ENCODE measurements around the gene RAMP3. TPM values are rescaled to one million over a fixed set of nuclear protein-coding genes. Genes with fewer than 3 reads are reported as not detected.
A peak's percentile ranks its signal among the peaks of the same experiment; 100 is the strongest.
"Not testable (repeated sequence)": the region's sequence is repeated elsewhere in the genome, so short reads cannot be mapped to it uniquely, and the experiment has no call there.

The RAMP3 gene
- total RNA-seq, 2 experiments from 2014 or later = not detected

DNA sequence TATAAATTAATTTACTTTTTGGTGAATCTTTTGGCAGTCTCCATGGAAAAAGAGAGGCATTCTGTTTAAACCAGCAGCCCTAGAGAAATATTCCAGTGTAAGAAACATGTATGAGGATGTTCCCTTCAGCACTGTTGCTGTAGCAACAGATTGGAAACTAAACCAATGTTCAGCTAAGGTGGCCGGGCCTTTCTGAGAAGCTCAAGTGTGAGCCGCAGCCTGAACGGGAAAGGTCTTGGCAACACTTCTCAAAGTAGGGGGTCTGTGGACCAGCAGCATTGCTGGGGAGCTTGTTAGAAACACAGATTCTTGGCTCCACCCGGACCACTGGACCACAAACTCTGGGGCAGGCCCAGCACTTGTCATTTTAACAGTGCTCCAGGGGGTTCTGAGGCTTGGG, 36.2 kb downstream of the RAMP3 start:
- no peaks in the 10 kb centered on the region for H3K36me3 Mint-ChIP-seq
- H3K4me1 Mint-ChIP-seq (ENCODE audit: low read depth) = peaks cover 26% of the 10 kb centered on the region
- H3K9me3 Mint-ChIP-seq = peaks cover 4% of the 10 kb centered on the region
- intact Hi-C loops (cut with micrococcal nuclease) = no loop called here
- POLR2A ChIA-PET = no interaction called here
- no peak for DNase-seq
- CTCF ChIA-PET = no interaction called here
- no peak overlapping the region for H3K4me3 Mint-ChIP-seq
- H3K27ac Mint-ChIP-seq = no peak overlapping the region
- H3K27me3 Mint-ChIP-seq = peaks cover 33% of the 10 kb centered on the region

DNA sequence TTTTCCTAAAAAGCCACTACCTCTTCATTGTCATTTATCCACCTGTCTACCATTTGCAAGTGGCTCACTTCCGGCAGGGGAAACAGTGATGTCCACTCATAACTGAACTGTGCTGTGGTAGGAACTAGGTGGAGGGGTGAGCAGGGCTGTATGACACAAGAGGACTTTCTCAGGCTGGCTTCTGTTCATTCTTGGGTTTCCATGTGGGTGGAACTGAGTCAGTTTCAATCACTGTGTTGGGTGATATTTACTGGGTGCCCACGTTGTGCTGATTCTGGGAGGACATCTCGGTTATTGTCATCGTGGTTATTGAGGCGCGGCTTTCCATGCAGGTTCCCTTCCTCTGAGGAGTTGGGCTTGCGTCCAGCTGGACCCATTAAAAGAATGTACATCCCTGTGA, 38.8 kb downstream of the RAMP3 start:
- CTCF ChIA-PET = interaction anchor here (1.1 kb wide), 1 partner anchor 62 kb away, joined by 3 read pairs; no protein-coding TSS in a partner anchor
- H3K9me3 Mint-ChIP-seq = peaks cover 4% of the 10 kb centered on the region
- POLR2A ChIA-PET = no interaction called here
- H3K4me1 Mint-ChIP-seq (ENCODE audit: low read depth) = peaks cover 35% of the 10 kb centered on the region
- peaks cover 34% of the 10 kb centered on the region for H3K27me3 Mint-ChIP-seq
- no peaks in the 10 kb centered on the region for H3K36me3 Mint-ChIP-seq
- DNase-seq = peak; percentile 87
- no peak overlapping the region for H3K4me3 Mint-ChIP-seq
- H3K27ac Mint-ChIP-seq = no peak overlapping the region
- intact Hi-C loops (cut with micrococcal nuclease) = loop anchor here (1.0 to 5.0 kb wide), 2 partner anchors 8 to 351 kb away; no protein-coding TSS in a partner anchor

- DNase-seq = no peak
- peaks cover 25% of the 10 kb centered on the region for H3K27me3 Mint-ChIP-seq
- ChIA-PET CTCF (no interaction called here), POLR2A (interaction anchor here (0.6 kb wide), 2 partner anchors 11 to 86 kb away, joined by 4 to 5 read pairs; partner anchors contain the start of gene TBRG4)
- no peaks in the 10 kb centered on the region for H3K36me3 Mint-ChIP-seq
- peaks cover 33% of the 10 kb centered on the region for H3K4me1 Mint-ChIP-seq (ENCODE audit: low read depth)
- no peak overlapping the region for H3K4me3 Mint-ChIP-seq
- peaks cover 3% of the 10 kb centered on the region for H3K9me3 Mint-ChIP-seq
- no peak overlapping the region for H3K27ac Mint-ChIP-seq
- intact Hi-C loops (cut with micrococcal nuclease) = loop anchor here (5.0 kb wide), 1 partner anchor 350 kb away; no protein-coding TSS in a partner anchor
Observed at GRCh38 chr7:45197461-45197860, 39.9 kb downstream of the RAMP3 start.

DNA sequence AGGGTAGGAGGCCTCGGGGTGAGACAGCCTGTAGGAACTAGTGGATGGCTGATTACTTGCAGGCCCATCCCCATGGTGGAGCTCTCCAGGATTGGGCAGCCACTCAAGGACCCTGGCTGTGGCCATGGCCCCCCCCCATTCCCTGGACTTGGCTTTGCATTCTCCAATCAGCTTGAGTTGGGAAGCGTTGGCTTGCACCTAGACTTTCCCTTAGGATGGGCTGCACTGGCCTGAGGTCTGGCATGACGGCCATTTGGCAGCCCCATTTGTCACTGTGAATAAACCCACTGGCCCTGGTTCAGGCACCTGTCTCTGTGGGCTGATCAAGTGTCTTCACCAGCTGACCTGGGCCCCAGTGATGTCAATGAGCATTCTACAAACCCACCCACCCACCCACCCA, 41.4 kb downstream of the RAMP3 start:
- H3K27me3 Mint-ChIP-seq = peaks cover 19% of the 10 kb centered on the region
- peaks cover 38% of the 10 kb centered on the region for H3K4me1 Mint-ChIP-seq (ENCODE audit: low read depth)
- DNase-seq = no peak
- ChIA-PET POLR2A (no interaction called here), CTCF (no interaction called here)
- H3K4me3 Mint-ChIP-seq = no peak overlapping the region
- intact Hi-C loops (cut with micrococcal nuclease) = loop anchor here (5.0 kb wide), 1 partner anchor 348 kb away; no protein-coding TSS in a partner anchor
- no peaks in the 10 kb centered on the region for H3K9me3 Mint-ChIP-seq
- no peaks in the 10 kb centered on the region for H3K36me3 Mint-ChIP-seq
- H3K27ac Mint-ChIP-seq = no peak overlapping the region

DNA sequence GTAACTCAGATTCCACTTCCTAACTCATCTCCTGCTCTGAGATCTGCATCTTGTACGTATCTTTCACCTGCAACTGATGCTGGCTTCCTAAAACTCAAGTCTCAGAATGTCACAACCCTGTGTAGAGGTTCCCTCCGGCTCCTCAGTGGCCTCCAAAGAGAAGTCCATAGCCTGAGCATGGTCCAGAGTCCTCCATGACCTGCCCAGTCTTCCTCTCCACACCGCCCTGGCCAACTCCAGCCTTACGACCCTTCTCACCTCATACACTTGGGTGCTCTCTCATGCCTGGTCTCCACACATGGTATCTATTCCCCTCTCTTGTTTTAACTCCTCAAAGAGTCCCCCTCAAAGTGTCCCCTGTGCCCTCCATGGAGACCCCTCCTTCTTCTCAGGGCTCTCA, 41.9 kb downstream of the RAMP3 start:
- Mint-ChIP-seq H3K4me1 (ENCODE audit: low read depth) (peaks cover 43% of the 10 kb centered on the region), H3K4me3 (no peak overlapping the region), H3K9me3 (no peaks in the 10 kb centered on the region), H3K27me3 (peaks cover 18% of the 10 kb centered on the region), H3K27ac (no peak overlapping the region), H3K36me3 (no peaks in the 10 kb centered on the region)
- intact Hi-C loops (cut with micrococcal nuclease) = loop anchor here (5.0 kb wide), 1 partner anchor 348 kb away; no protein-coding TSS in a partner anchor
- ChIA-PET CTCF (no interaction called here), POLR2A (no interaction called here)
- no peak for DNase-seq

DNA sequence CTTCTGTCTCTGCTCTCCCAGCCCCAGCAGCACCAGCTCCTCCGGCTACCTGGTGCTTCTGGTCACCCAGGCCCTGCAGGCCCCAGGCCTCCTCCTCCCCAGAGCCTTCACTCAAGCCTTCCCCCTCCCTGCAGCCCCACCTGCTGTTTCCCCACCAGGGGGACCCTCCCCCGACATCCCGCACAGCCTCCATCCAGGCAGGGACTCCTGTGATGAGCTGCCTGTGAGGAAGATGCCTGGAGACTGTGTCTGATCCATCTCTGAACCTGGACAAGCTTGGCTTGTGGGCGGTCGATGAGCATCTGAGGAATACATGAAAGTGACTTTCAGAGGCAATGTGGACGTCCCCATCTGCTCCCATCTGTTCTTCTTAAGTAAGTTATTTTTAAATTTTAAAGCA, 45.0 kb downstream of the RAMP3 start:
- peaks cover 8% of the 10 kb centered on the region for H3K27me3 Mint-ChIP-seq
- H3K36me3 Mint-ChIP-seq = no peaks in the 10 kb centered on the region
- intact Hi-C loops (cut with micrococcal nuclease) = no loop called here
- no peaks in the 10 kb centered on the region for H3K9me3 Mint-ChIP-seq
- CTCF ChIA-PET = no interaction called here
- DNase-seq = no peak
- POLR2A ChIA-PET = no interaction called here
- no peak overlapping the region for H3K4me3 Mint-ChIP-seq
- H3K4me1 Mint-ChIP-seq (ENCODE audit: low read depth) = peaks cover 36% of the 10 kb centered on the region
- H3K27ac Mint-ChIP-seq = peak overlapping the region; percentile 40

GRCh38 chr7:45203036-45203435, 45.4 kb downstream of the RAMP3 start:
- intact Hi-C loops (cut with micrococcal nuclease) = no loop called here
- ChIA-PET POLR2A (no interaction called here), CTCF (no interaction called here)
- Mint-ChIP-seq H3K4me3 (no peak overlapping the region), H3K4me1 (ENCODE audit: low read depth) (peaks cover 36% of the 10 kb centered on the region), H3K27me3 (peaks cover 8% of the 10 kb centered on the region), H3K36me3 (no peaks in the 10 kb centered on the region), H3K9me3 (no peaks in the 10 kb centered on the region), H3K27ac (no peak overlapping the region)
- DNase-seq = no peak

DNA sequence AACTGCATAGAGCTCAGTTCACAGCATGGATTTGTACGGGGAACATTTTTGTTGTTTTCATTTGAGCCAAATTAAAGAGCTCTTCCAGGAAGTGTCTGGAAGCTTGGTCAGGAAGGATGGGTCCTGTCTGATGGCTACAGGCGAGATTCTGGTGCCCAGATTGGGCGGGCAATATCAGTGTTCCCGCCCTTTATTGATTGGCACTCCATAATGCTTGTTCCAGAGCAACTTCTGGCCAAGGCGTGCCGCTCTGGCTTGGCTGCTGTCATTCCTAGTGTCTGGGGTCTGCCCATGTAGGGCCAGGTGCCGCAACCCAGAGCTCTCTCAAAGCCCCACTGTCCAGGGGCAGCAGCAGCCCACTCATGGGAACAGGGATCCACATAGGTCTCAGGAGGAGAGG, 45.9 kb downstream of the RAMP3 start:
- no peak overlapping the region for H3K4me3 Mint-ChIP-seq
- no peak for DNase-seq
- no peaks in the 10 kb centered on the region for H3K9me3 Mint-ChIP-seq
- H3K4me1 Mint-ChIP-seq (ENCODE audit: low read depth) = peaks cover 36% of the 10 kb centered on the region
- intact Hi-C loops (cut with micrococcal nuclease) = no loop called here
- peak overlapping the region; percentile 58 for H3K27ac Mint-ChIP-seq
- peaks cover 8% of the 10 kb centered on the region for H3K27me3 Mint-ChIP-seq
- H3K36me3 Mint-ChIP-seq = no peaks in the 10 kb centered on the region
- ChIA-PET CTCF (no interaction called here), POLR2A (no interaction called here)

DNA sequence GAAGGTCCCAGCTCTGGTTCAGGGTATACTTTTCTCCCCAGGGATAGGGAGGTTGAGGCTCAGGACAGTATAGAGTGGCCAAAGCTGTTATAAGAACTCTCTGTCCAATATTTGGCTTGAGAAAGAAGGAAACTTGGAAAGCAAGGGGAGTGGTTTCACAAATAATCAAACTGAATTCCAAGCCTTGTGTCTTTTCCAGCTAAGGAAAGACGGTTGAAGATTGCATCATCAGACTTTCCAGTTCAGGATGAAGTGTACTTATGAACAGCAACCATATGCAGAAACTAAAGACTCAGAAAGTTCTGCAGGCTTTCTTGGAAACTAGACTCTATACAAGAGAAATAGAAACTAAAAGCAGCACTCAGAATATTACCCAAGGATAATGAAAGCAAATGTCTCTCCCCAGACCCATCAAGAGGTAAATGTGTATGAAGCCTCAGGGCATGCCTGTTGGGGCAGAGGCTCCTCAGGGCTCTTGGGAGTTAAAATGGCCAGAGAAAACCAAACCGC, 46.4 kb downstream of the RAMP3 start:
- Mint-ChIP-seq H3K4me1 (ENCODE audit: low read depth) (peaks cover 33% of the 10 kb centered on the region), H3K27me3 (peaks cover 12% of the 10 kb centered on the region), H3K9me3 (no peaks in the 10 kb centered on the region), H3K4me3 (no peak overlapping the region), H3K27ac (peak overlapping the region; percentile 58), H3K36me3 (no peaks in the 10 kb centered on the region)
- CTCF ChIA-PET = no interaction called here
- intact Hi-C loops (cut with micrococcal nuclease) = loop anchor here (1.0 kb wide), 1 partner anchor 8 kb away; no protein-coding TSS in a partner anchor
- DNase-seq = peak; percentile 25
- POLR2A ChIA-PET = no interaction called here

DNA sequence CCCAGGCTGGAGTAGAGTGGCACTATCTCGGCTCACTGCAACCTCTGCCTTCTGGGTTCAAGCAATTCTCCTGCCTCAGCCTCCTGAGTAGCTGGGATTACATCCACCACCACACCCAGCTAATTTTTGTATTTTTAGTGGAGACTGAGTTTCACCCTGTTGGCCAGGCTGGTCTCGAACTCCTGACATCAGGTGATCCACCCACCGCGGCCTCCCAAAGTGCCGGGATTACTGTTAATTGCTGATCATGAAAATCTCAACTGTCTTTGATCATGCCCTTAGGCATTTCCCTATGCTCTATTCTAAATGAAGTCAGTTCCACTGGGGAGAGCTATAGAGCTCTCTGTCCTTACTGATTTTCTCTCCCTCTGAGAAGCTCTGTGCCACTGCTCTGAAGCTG, 48.7 kb downstream of the RAMP3 start:
- peaks cover 26% of the 10 kb centered on the region for H3K4me1 Mint-ChIP-seq (ENCODE audit: low read depth)
- CTCF ChIA-PET = interaction anchor here (0.6 to 1.9 kb wide), 2 partner anchors 53 to 863 kb away, joined by 5 to 8 read pairs; no protein-coding TSS in a partner anchor
- DNase-seq; intact Hi-C loops (cut with micrococcal nuclease); H3K36me3 Mint-ChIP-seq; H3K27ac Mint-ChIP-seq; H3K9me3 Mint-ChIP-seq; H3K4me3 Mint-ChIP-seq; H3K27me3 Mint-ChIP-seq; POLR2A ChIA-PET: not testable (repeated sequence)

DNA sequence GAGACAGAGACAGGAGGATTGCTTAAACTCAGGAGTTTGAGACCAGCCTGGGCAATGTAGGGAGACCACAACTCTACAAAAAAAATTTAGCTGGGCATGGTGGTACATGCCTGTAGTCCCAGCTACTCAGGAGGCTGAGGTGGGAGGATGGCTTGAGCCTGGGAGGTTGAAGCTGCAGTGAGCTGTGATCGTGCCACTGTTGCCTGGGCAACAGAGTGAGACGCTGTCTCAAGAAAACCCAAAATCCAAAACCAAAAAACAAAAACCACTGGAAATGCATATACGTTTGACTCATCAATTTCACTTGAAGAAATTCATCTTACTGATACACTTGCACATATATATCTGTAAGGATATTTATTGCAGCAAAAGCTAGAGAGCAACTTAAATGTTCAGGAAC, 52.3 kb downstream of the RAMP3 start:
- H3K27me3 Mint-ChIP-seq = peaks cover 24% of the 10 kb centered on the region
- H3K9me3 Mint-ChIP-seq; H3K36me3 Mint-ChIP-seq; H3K27ac Mint-ChIP-seq; DNase-seq; H3K4me3 Mint-ChIP-seq; CTCF ChIA-PET; intact Hi-C loops (cut with micrococcal nuclease); H3K4me1 Mint-ChIP-seq (ENCODE audit: low read depth); POLR2A ChIA-PET: not testable (repeated sequence)

DNA sequence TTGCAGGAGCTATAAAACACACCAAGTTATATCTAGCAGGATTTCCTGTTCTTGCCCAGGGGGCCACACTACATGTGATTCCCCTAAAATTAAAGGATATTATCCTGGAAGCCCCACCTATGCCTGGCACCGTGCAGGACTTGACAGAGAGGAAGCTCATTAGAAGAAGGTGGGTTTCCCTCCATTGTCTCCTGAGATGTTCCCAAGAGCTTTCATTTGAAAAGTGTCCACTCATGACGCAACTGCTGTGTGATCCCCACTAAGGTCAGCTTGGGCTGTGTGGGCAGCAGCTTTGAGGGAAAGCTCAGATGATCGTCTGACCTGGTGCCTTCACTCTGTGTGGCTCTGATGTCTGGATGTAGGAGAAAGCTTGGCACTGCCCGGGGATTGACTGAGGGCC, 53.5 kb downstream of the RAMP3 start:
- Mint-ChIP-seq H3K4me3 (no peak overlapping the region), H3K9me3 (no peaks in the 10 kb centered on the region), H3K27me3 (peaks cover 29% of the 10 kb centered on the region), H3K36me3 (no peaks in the 10 kb centered on the region), H3K4me1 (ENCODE audit: low read depth) (no peaks in the 10 kb centered on the region), H3K27ac (no peak overlapping the region)
- ChIA-PET CTCF (no interaction called here), POLR2A (no interaction called here)
- DNase-seq = no peak
- intact Hi-C loops (cut with micrococcal nuclease) = no loop called here

DNA sequence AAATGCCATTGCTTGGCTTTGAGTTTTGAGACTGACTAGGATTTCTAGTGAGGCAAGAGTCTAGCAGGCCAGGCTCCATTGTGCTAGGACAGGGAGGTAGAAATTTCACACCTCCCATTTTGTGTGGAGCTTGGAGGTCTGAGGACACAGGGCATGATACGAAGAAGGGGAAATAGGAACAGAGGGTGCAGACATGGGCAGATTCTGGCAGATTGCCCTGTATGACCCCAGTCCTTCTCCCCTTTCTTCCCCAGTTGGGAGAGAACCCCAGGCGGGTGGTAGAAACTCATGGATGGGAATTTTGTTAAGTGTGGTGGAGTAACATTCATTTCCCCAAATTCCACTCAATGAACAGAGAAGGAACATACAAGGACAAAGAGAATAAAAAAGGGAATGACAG, 54.4 kb downstream of the RAMP3 start:
- no peak for DNase-seq
- Mint-ChIP-seq H3K9me3 (no peaks in the 10 kb centered on the region), H3K36me3 (no peaks in the 10 kb centered on the region), H3K4me1 (ENCODE audit: low read depth) (no peaks in the 10 kb centered on the region), H3K27me3 (peaks cover 29% of the 10 kb centered on the region), H3K27ac (no peak overlapping the region), H3K4me3 (no peak overlapping the region)
- ChIA-PET CTCF (no interaction called here), POLR2A (no interaction called here)
- intact Hi-C loops (cut with micrococcal nuclease) = no loop called here

All from activated CD4-positive, alpha-beta memory T cell treated with anti-CD3 and anti-CD28 coated beads for 36 hours (primary cell).